GM19328 (cell line): ENCODE data around the gene CDY2A.
"Not testable (repeated sequence)": the region's sequence is repeated elsewhere in the genome, so short reads cannot be mapped to it uniquely, and the experiment has no call there.

Source experiments
- ATAC-seq: cut with Tn5 transposase; IDR thresholded peaks from one replicate; pipeline ENCODE4 v1.9.1; 2021; ENCODE audit warnings: mild to moderate bottlenecking, moderate library complexity; ENCODE audit not compliant: unreplicated experiment

Gene CDY2A

DNA sequence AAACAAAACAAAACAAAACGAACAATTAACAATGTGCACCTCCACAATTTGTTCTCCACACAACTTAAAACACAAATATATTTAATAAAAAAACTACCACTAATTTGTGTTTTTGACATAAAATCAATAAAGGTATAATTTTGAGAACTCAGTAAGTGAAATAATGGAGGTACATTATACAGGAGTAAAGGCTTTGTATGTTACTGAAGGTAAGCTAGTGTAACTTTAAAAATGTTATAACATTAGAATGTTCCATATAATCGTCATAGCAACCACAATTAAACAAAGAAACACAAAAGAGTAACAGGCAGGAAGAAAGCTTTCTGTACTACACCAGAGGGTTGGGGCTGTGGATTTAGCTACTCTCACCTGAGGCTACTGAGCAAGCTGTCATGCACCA, at the start of gene CDY2A:
Gene CDY2A (plus strand): TSS at position 301 of the 400 bp plus-strand sequence. CDS start 328 bp downstream, outside the sequence.
- ATAC-seq, result not testable (repeated sequence)

- not testable (repeated sequence) for ATAC-seq
These were observed 28.0 kb upstream of the CDY2A start for GRCh38 chrY:17997586-17997985.

DNA sequence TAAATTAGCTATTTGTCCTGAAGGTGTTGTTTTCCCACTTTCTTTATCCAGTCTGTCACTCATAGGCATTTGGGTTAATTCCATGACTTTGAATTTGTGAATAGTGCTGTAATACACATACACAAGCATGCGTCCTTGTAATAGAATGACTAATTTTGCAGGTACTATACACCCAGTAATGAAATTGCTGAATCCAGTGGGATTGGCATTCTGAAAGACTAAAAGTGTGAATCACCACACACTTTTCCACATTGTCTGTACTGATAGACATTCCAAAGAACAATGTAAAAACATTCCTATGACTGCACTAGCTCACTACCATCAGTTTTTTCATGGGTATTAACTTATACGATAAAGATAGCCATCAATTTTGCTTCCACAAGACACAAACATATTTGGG, 27.3 kb upstream of the CDY2A start:
- not testable (repeated sequence) for ATAC-seq

DNA sequence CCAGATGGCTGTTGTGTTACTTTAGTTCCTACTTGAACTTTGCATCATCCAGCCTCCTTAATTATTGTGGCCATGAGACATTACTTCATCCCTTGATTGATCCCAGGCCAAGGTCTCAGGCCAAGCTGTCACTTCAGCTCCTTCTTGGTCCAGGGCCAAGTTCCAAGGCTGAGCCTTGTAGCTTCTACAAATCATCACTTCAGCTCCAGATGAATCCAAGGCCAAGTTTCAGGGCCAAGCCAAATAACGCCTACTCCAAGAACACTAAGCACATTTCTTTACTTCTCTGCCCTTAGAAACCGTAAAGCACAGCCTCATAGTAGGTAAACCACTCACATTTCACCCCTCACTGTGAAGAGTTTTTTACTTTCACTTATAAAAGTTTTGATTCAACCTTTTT, 1.7 kb upstream of the CDY2A start:
- not testable (repeated sequence) for ATAC-seq

- ATAC-seq, result not testable (repeated sequence)
These were observed 3.3 kb downstream of the CDY2A start for GRCh38 chrY:18028845-18029244.

DNA sequence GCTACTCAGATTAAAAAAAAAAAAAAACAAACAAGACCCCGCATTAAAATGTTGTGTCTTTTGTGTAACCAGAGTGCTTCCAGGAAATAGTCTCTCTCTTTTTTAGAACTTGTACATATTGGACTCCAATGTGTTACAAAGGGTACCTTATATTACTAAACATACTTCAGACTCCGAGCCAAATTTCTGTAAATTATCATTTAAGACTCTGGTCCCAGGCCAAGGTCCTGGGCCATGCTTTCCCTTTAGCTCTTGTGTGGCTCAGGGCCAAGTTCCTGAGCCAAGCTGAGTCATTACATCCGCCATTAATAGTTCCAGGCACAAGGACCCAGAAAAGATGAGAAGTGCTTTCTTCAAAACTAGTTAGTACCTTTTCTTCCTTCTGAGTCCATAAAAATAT, 4.6 kb downstream of the CDY2A start:
- not testable (repeated sequence) for ATAC-seq

- ATAC-seq, result not testable (repeated sequence)
These were observed 8.7 kb downstream of the CDY2A start for GRCh38 chrY:18034100-18034814.

DNA sequence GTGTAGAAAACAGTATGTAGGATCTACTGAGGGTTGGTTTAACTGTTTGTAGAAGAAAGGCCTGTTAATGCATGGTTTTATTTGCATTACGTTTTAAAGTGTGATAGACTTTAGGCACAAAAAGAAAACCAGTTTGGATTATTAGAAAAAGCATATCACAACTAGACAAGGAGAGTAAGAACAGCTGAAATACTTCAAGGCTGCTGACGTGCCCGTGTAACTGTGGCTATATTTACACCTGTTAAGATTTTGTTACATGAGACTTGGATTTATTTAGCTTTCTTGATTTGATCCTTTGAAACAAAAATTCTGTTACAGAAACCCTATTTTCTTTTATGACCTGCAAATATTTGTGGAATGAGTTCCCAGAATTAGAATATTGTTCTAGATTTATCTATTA, 9.3 kb downstream of the CDY2A start:
- ATAC-seq, result not testable (repeated sequence)

DNA sequence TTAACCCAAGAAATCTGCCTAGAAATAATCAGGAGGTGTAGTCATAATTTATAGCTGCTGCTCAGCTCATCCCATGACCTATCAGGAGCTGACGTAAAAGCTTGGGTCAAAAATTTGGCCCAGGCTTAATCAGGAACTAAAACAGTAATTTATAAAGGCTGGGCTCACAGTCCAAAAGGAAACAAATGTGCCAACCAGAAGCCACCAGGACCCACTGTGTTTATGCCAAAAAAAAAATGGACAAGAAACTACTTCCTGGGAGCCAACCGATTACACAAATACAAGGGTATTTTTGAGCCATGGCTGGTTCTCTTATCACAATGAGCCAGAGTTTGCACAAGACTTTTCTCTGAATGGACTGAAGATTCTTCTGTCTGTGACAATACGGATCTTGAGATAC, 19.4 kb downstream of the CDY2A start:
- not testable (repeated sequence) for ATAC-seq

GRCh38 chrY:18048149-18049040, 22.8 kb downstream of the CDY2A start:
- ATAC-seq, result not testable (repeated sequence)

GRCh38 chrY:18049061-18049460, 23.5 kb downstream of the CDY2A start:
- ATAC-seq, result not testable (repeated sequence)

DNA sequence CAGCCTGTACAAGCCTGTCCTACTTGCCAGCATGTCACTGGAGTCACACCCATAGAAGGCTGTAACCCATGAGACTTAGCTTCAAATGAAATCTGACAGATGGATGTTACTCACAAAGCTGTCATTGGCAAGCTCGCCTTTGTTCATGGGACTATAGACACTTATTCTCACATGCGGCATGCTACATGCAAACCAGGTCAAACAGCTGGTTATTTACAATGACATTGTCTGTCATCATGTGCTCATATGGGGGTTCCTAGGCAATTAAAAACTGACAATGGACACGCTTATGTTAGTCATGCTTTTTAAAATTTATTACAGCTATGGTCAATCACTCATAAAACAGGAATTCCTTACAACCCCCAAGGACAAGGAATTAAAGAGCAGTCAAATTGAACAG, 30.9 kb downstream of the CDY2A start:
- ATAC-seq, result not testable (repeated sequence)

DNA sequence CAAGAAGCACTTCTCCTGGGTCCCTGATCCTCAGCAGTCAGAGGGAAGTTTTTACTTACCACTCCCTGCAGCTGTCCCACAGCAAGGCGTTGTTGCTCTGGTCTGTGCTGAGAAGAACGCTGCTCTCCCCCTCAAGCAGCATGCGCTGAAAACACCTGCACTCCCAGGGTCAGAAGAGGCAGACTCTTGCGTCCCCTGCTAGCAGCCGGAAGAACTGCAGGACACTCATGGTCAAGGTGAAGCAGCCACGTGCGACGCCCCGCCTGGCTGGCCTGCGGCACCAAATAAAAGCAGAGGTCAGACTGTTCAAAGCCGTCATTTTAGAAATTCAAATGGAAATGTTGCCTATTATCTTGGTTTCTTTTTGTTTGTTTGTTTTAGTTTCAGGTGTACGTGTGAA, 47.9 kb downstream of the CDY2A start:
- not testable (repeated sequence) for ATAC-seq
